A549 treated with AZD9567 at 1 μM for 4 hours (cell line): ENCODE results near the gene PAK3. TPM values are rescaled to one million over a fixed set of nuclear protein-coding genes. Genes with fewer than 3 reads are reported as not detected.

Experiments used
- total RNA-seq: library from RNA; stranded (reverse); fragments of 200-300 nt; extraction: Qiagen RNA extraction; gene quantifications from 5 replicates; pipeline ENCODE4 v1.2.3, GENCODE V29; 2022; ENCODE audit not compliant: insufficient read depth

The PAK3 gene
- 0.06 TPM in 1 of 5 replicates, not detected in the others for total RNA-seq

GRCh38 chrX:111095974-111096895, at the start of gene PAK3:
Gene PAK3, plus strand, starts transcription at chrX:111096191. Its CDS starts 26,913 bp downstream, at chrX:111123104.

GRCh38 chrX:111270339-111270738, 174.3 kb downstream of the PAK3 start, which contains the start of gene CAPN6:
Gene CAPN6, minus strand, starts transcription at chrX:111270483. Its CDS starts 6,547 bp downstream, at chrX:111263936.

Other genes with a start within 250 kb of the PAK3 start
- not detected in 5 replicates for gene CAPN6, start 174.3 kb downstream of the PAK3 start, total RNA-seq